Measurements from ENCODE around the gene HHATL. TPM values are rescaled to one million over a fixed set of nuclear protein-coding genes. Genes with fewer than 3 reads are reported as not detected.
A peak's percentile ranks its signal among the peaks of the same experiment; 100 is the strongest.

Gene HHATL
- polyA plus RNA-seq, 1 donor from 2014 or later: not detected

- Mint-ChIP-seq H3K27me3 (peaks cover 4% of the 10 kb centered on the region), H3K4me1 (peaks cover 9 to 17% (median 12%) of the 10 kb centered on the region in 3 donors), H3K4me3 (no peak overlapping the region), H3K36me3 (no peaks in the 10 kb centered on the region), H3K27ac (no peak overlapping the region), H3K9me3 (no peaks in the 10 kb centered on the region)
These were observed 9.1 kb upstream of the HHATL start for GRCh38 chr3:42711491-42712343.

DNA sequence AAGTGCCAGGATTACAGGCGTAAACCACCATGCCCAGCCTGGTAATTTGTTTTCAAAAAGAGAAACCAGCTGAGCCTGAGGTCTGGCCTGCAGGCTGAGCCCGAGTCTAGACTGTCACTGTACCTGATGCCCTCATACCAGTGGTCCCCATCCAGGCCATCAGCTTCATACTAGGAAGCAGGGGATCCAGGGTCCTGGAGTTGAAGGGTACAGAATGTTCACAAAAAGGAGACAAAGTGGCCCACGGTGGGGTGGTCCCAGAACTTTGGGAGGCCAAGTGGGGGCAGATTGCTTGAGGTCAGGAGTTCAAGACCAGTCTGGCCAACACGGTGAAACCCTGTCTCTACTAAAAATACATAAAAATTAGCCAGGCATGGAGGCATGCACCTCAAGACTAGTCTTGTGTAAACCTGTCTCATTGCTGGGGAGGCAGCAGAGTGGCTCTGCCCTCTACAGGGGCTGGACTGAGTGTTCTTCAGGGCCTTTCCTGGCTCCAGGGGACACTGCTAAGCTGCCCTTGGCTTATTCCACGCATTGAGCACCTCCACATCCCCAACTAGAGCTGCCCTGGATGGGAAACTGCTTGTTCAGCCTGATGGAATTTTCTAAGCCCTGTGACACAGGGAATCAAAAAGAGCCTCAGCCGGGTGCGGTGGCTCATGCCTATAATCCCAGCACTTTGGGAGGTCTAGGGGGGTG lies 7.9 kb upstream of the HHATL start:
- peaks cover 4% of the 10 kb centered on the region for H3K27me3 Mint-ChIP-seq
- no peak overlapping the region for H3K4me3 Mint-ChIP-seq
- no peaks in the 10 kb centered on the region for H3K36me3 Mint-ChIP-seq
- H3K27ac Mint-ChIP-seq: no peak overlapping the region
- no peaks in the 10 kb centered on the region for H3K9me3 Mint-ChIP-seq
- H3K4me1 Mint-ChIP-seq: peaks cover 9 to 17% (median 12%) of the 10 kb centered on the region in 3 donors

DNA sequence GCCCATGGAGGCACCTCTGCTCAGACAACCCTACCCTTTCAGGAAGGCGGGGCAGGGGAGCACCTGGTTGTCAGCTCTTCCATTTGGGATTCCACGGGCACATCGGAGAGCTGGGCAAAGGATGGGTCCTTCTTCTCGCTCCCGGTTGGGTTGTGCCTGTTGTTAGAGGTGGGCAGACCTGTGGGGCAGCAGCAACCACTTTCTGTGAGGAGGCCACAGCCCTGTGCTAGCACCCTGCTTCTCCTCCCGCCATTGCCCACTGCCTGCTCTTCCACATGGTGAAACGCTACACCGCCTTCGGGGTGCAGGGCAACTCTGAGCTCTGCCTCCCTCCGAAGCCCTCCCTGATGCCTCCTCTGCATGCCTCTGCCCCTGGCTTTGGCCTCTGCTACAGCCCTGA lies 7.0 kb upstream of the HHATL start:
- Mint-ChIP-seq H3K4me3 (no peak overlapping the region), H3K27me3 (peaks cover 4% of the 10 kb centered on the region), H3K27ac (no peak overlapping the region), H3K9me3 (no peaks in the 10 kb centered on the region), H3K36me3 (no peaks in the 10 kb centered on the region), H3K4me1 (peaks cover 9 to 17% (median 12%) of the 10 kb centered on the region in 3 donors)

- Mint-ChIP-seq H3K9me3 (no peaks in the 10 kb centered on the region), H3K4me1 (peaks cover 4 to 9% (median 6%) of the 10 kb centered on the region in 3 donors), H3K36me3 (no peaks in the 10 kb centered on the region), H3K4me3 (no peak overlapping the region), H3K27ac (peak overlapping the region in 1 of 3 donors; percentile 83), H3K27me3 (peaks cover 4% of the 10 kb centered on the region)
These were observed 6.1 kb upstream of the HHATL start for GRCh38 chr3:42708611-42709151.

DNA sequence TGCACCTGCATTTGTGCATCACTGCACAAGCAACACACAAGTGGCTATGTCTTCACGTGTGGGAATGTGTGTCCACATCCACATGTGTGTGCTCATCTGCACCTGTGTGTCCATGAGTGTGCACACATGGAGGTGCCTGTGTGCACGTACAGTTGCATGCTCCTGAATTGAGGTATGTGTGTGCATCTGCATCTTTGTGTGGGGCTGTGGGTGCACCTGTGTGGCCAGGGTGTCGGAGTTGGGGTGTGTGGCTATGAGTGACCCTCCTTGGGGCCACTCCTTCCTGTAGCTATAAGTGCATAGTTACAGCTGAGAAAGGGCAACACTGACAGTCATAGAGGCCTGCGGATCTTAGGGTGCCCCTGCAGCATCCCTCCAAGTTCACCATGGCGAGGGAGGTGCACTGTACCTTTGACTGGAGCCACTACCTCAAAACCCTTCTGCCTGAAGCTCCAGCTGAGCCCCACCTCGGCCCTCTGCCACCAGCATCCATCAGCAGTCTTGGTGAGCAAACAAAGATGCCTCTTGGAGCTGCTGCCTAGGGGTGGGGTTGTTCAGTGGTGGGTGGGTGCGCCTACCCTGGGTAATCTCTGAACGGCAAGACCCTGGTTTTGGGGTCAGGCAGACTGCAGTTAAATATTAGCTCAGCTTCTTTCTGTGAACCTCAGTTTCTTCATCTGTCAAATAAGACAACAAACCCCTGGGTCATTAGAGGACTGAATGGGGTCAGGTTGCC lies 5.2 kb upstream of the HHATL start:
- Mint-ChIP-seq H3K36me3 (no peaks in the 10 kb centered on the region), H3K9me3 (no peaks in the 10 kb centered on the region), H3K27ac (no peak overlapping the region), H3K4me1 (peaks cover 0 to 1% (median 0%) of the 10 kb centered on the region in 3 donors), H3K4me3 (no peak overlapping the region), H3K27me3 (peaks cover 4% of the 10 kb centered on the region)

DNA sequence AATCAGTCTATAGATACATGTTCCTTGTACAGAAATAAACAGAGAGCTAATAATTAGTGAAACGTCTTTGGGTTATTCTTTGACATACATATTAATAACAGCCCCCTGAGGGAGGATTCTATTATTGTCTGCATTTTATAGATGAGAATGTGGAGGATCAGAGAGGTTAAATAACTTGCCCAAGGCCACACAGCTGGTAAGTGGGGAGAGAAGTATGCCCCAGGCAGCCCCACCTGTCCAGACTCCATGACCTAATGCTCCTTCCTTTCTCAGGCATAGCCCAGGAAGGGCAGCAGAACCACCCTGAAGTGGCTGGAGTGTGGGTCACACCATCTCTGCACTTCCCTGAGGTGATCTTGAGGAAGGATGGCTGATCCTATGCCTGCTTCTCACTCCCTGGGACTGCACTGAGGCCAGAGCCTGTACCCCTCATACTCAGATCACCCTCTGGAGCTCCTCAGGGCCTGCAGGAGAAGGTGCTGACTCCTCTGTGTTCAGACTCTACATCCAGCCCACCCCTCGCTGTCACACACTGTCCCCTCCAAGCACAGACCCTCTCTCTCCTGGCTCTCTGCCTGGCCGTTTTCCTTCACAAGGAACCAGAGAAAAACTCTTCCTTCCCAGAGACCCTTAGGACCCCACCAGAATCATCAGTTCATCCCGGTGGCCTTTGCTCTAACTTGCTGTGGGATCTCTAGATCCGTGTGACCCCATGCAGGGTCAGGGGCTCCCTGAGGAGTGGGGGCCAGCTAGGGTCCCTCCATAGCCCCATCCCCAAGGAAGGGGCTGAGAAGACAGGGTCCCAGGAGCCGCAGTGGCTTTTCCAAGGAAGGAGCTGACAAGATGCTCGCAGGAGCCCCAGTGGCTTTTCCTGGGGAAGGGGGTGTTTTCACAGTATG lies 4.4 kb upstream of the HHATL start:
- Mint-ChIP-seq H3K9me3 (no peaks in the 10 kb centered on the region), H3K4me1 (no peaks in the 10 kb centered on the region), H3K36me3 (no peaks in the 10 kb centered on the region), H3K4me3 (no peak overlapping the region), H3K27me3 (peaks cover 4% of the 10 kb centered on the region), H3K27ac (no peak overlapping the region)

DNA sequence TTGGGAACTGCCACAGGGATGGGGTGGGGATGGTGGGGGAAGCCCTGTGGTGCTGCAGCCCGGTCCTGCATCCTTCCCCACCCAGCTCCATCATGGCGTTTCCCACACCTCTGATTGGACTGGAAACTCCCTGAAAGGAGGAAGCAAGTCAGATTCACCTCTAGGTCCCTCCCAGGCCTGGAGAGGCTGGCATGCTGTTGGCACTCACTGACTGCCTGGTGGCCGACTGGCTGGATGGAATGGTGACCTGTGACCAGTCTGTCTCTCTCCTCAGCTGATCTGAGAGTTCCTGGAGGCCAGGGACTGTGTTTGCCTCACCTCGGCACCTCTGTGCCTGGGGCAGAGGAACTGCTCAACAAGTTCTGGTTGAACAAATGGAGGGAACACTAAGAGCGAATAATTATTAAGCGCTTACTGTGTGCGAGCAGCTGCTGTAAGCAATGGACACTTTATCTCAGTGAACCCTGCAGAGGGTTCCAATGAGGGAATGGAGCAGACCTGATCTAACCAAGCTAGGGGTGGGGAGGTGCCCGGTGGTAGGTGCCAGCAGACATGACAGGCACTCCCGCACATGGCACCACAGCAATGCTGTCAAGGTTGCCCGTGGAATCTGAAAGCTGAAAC lies 3.5 kb upstream of the HHATL start:
- H3K4me1 Mint-ChIP-seq: no peaks in the 10 kb centered on the region
- H3K36me3 Mint-ChIP-seq: no peaks in the 10 kb centered on the region
- no peaks in the 10 kb centered on the region for H3K9me3 Mint-ChIP-seq
- no peak overlapping the region for H3K27ac Mint-ChIP-seq
- H3K27me3 Mint-ChIP-seq: peaks cover 4% of the 10 kb centered on the region
- no peak overlapping the region for H3K4me3 Mint-ChIP-seq

DNA sequence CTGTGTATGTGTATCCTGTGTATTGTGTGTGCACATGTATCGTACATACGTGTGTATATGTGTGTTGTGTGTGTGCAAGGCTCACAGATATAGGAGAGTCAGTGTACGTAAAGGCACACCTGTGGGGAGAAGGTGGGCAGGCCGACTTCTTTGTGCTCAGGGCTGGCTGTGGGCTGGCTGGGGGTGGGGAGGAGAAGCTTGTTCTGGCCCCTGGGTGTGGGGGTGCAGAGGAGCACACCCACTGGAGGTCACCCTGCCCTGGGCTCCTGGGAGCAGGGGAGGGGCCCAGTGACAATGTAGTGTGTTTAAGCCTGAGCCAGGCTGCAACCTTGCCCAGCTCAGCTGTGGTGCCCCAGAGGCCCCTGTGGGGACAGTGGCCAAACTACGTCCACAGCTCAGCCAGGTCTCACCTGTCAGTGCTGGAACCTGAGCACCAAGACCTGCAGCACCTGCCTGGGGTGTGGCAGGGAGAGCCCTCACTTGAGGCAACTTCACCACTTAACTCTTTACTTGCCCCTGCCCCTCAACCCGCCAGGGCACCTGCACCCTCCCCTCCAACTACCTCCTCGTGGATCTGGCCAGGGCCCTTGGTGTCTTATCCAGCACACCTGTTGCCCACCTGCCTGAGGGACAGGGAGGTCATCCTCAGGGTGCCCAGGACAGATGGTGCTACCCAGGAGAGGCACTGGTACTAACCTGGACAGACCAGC lies 2.6 kb upstream of the HHATL start:
- no peak overlapping the region for H3K4me3 Mint-ChIP-seq
- H3K27ac Mint-ChIP-seq: peak overlapping the region in 1 of 3 donors; percentile 1
- no peaks in the 10 kb centered on the region for H3K36me3 Mint-ChIP-seq
- H3K4me1 Mint-ChIP-seq: peaks cover 0 to under 1% (median 0%) of the 10 kb centered on the region in 3 donors
- peaks cover 6% of the 10 kb centered on the region for H3K27me3 Mint-ChIP-seq
- H3K9me3 Mint-ChIP-seq: no peaks in the 10 kb centered on the region

GRCh38 chr3:42704136-42704841 lies 1.7 kb upstream of the HHATL start:
- peaks cover 7% of the 10 kb centered on the region for H3K27me3 Mint-ChIP-seq
- no peak overlapping the region for H3K4me3 Mint-ChIP-seq
- peaks cover 0 to 3% (median 0%) of the 10 kb centered on the region in 3 donors for H3K4me1 Mint-ChIP-seq
- peak overlapping the region in 1 of 3 donors; percentile 1 for H3K27ac Mint-ChIP-seq
- no peaks in the 10 kb centered on the region for H3K36me3 Mint-ChIP-seq
- no peaks in the 10 kb centered on the region for H3K9me3 Mint-ChIP-seq

DNA sequence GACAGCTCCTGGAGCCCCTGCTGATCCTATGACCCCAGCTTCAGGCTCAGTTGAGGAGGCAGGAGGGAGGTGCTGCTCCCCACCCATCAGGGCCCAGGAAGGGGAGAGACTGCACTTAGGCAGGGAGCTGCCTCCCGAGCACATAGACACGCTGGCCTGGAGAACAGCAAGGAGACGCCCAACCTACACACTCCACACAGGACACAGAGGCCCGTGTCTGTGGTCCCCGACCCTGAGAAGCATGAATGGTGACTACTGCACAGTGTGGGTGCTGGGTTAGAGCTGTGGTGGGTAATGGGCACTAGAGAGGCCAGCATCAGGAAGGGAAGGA lies 1.1 kb upstream of the HHATL start:
- Mint-ChIP-seq H3K27me3 (peaks cover 7% of the 10 kb centered on the region), H3K9me3 (no peaks in the 10 kb centered on the region), H3K36me3 (no peaks in the 10 kb centered on the region), H3K4me1 (peaks cover 0 to 3% (median 1%) of the 10 kb centered on the region in 3 donors), H3K27ac (no peak overlapping the region), H3K4me3 (no peak overlapping the region)

DNA sequence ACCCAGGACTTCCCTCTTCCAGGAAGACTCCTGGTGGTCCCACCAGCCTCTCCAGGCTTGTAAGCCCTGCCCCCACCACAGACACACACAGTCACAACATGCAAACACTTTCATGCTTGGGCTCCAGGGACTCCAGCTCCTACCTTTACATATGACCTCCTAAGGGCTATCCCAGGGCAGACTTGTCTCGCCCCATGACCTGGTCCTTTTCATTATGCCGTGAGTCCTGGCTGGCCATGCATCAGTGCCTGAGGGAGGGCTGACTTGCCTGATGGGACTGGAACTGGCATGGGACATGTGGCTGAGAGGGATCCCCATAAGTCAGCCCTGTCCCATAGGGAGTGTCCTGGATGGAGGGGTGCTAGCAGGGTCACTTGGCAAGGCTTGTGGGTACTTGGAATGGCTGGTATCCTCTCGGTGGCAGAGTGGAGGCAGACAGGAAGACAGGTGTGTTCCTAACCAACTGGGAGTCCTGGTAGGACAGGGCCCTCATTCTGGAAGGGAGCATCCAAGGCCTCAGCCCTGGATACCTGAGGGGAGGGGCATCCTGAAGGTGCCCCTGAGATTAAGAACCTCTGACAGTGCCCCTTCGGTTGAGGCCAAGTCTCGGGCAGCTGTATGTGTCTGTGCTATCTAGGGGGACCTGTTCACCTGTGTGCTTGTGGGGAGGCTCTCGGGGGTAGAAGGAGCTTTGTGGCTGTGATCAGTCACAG lies 540 bp upstream of the HHATL start:
- Mint-ChIP-seq H3K36me3 (no peaks in the 10 kb centered on the region), H3K9me3 (no peaks in the 10 kb centered on the region), H3K4me3 (no peak overlapping the region), H3K27ac (no peak overlapping the region), H3K4me1 (peaks cover 0 to 3% (median 1%) of the 10 kb centered on the region in 3 donors), H3K27me3 (peaks cover 7% of the 10 kb centered on the region)

DNA sequence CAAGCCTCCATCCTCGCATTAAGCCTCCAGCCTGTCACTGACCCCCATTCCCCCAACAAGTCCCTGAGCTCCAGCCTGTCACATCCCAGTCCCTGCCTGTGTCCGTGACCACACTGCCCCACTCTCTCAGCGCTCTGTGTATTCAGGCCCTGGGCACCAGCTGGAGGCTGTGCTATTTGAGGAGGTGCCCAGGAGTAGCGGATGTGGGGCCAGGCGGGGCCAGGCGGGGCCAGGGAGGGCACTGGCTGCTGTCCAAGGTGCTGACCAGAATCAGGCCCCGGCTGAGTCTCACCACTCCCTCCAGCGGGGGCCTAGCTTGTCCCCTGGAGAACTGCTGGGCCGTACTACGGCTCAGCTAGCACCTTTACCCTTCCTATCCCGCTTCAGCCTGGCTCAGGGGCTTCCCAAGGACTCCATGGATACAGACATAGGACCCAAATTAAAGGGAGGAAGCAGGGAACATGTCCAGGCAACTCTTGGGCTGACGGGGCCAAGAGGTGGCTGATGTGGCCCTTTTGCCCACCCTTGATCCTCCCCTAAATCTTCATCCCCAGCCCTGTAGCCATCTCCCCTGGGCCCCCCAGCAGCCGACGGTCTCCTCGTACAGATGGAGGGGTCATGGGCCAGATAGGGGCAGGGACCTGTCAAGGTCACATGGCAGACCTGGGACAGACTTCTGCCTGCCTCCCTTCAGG lies 1.1 kb downstream of the HHATL start:
- Mint-ChIP-seq H3K4me3 (no peak overlapping the region), H3K27ac (no peak overlapping the region), H3K27me3 (peaks cover 6% of the 10 kb centered on the region), H3K4me1 (peaks cover 0 to 3% (median 1%) of the 10 kb centered on the region in 3 donors), H3K36me3 (no peaks in the 10 kb centered on the region), H3K9me3 (no peaks in the 10 kb centered on the region)

Measured in IgD-negative memory B cell (primary cell).